NCI-H82 treated with DMSO at 0.1 percent for 48 hours (cell line): Measurements from ENCODE around the gene CHMP1A.
"Not testable (repeated sequence)": the region's sequence is repeated elsewhere in the genome, so short reads cannot be mapped to it uniquely, and the experiment has no call there.

Experiments
- DNase-seq: peaks from one replicate; lab custom pipeline; 2025; ENCODE audit not compliant: unreplicated experiment; lab: John Stamatoyannopoulos, UW

The CHMP1A gene

GRCh38 chr16:89660146-89660545 is 2.6 kb upstream of the CHMP1A start:
- DNase-seq: no peak

- no peak for DNase-seq
Measured at GRCh38 chr16:89658221-89658879, 842 bp upstream of the CHMP1A start.

GRCh38 chr16:89656435-89657121 is 930 bp downstream of the CHMP1A start:
- no peak for DNase-seq

GRCh38 chr16:89655062-89655643 is 2.4 kb downstream of the CHMP1A start:
- DNase-seq: no peak

GRCh38 chr16:89653656-89654295 is 3.7 kb downstream of the CHMP1A start:
- no peak for DNase-seq

- no peak for DNase-seq
Measured at GRCh38 chr16:89651584-89651983, 5.9 kb downstream of the CHMP1A start.

GRCh38 chr16:89646906-89647305 is 10.6 kb downstream of the CHMP1A start:
- DNase-seq: no peak

- no peak for DNase-seq
Measured at GRCh38 chr16:89646270-89646669, 11.2 kb downstream of the CHMP1A start.

- DNase-seq: no peak
Measured at GRCh38 chr16:89645122-89645521, 12.4 kb downstream of the CHMP1A start.

GRCh38 chr16:89643769-89644300 is 13.7 kb downstream of the CHMP1A start:
- no peak for DNase-seq

- no peak for DNase-seq
Measured at GRCh38 chr16:89642574-89642973, 14.9 kb downstream of the CHMP1A start.

GRCh38 chr16:89641458-89642119 is 15.9 kb downstream of the CHMP1A start:
- DNase-seq: no peak

GRCh38 chr16:89639385-89639784 is 18.1 kb downstream of the CHMP1A start:
- no peak for DNase-seq

GRCh38 chr16:89638455-89638854 is 19.1 kb downstream of the CHMP1A start:
- DNase-seq: no peak

GRCh38 chr16:89637379-89637778 is 20.1 kb downstream of the CHMP1A start:
- no peak for DNase-seq

- no peak for DNase-seq
Measured at GRCh38 chr16:89636663-89637062, 20.8 kb downstream of the CHMP1A start.

- not testable (repeated sequence) for DNase-seq
Measured at GRCh38 chr16:89634463-89635385, 22.8 kb downstream of the CHMP1A start.

GRCh38 chr16:89633064-89633631 is 24.4 kb downstream of the CHMP1A start:
- no peak for DNase-seq

- no peak for DNase-seq
Measured at GRCh38 chr16:89629827-89630610, 27.5 kb downstream of the CHMP1A start.
